GM12891 (cell line): ENCODE measurements around the gene RUFY3.

ENCODE experiments used
- DNase-seq: peaks from one replicate; pipeline ENCODE4 v3.0.0; 2011; ENCODE audit warnings: low spot score; ENCODE audit not compliant: insufficient read length
- FAIRE-seq: peaks from 2 replicates; lab custom pipeline; 2011; peaks lifted over from hg19 to GRCh38; lab: Jason Lieb, UNC
- PAX5 ChIP-seq: IDR thresholded peaks from 2 replicates; pipeline ENCODE4 v1.6.1; 2011; ENCODE audit warnings: low read length, moderate library complexity, mild to moderate bottlenecking; ENCODE audit not compliant: insufficient read depth, severe bottlenecking
- POLR2A ChIP-seq: IDR thresholded peaks from 2 replicates; pipeline ENCODE4 v1.6.1; 2011; ENCODE audit warnings: low read depth, low read length, control low read depth
- POLR2AphosphoS5 ChIP-seq: IDR thresholded peaks from 2 replicates; pipeline ENCODE4 v1.6.1; 2011; ENCODE audit warnings: low read depth, low read length, control low read depth
- POU2F2 ChIP-seq: IDR thresholded peaks from 2 replicates; pipeline ENCODE4 v1.6.1; 2011; ENCODE audit warnings: low read depth, mild to moderate bottlenecking, control low read depth, low read length, moderate library complexity
- SPI1 ChIP-seq: IDR thresholded peaks from 2 replicates; pipeline ENCODE4 v1.6.1; 2011; ENCODE audit warnings: low read depth, low read length, control low read depth
- TAF1 ChIP-seq: IDR thresholded peaks from 2 replicates; pipeline ENCODE4 v1.6.1; 2011; ENCODE audit warnings: low read depth, low read length, control low read depth

Gene RUFY3

GRCh38 chr4:70808151-70808550 is 86.4 kb downstream of the RUFY3 start:
- FAIRE-seq = no peak

GRCh38 chr4:70815370-70815769 is 93.6 kb downstream of the RUFY3 start:
- FAIRE-seq = no peak

More at GRCh38 chr4:70808151-70808550, 86.4 kb downstream of the RUFY3 start:
- TF ChIP-seq POLR2AphosphoS5 (no peak), PAX5 (no peak), TAF1 (no peak), POLR2A (no peak), POU2F2 (no peak), SPI1 (no peak)
- no peak for DNase-seq

GRCh38 chr4:70816894-70817293 is 95.1 kb downstream of the RUFY3 start:
- DNase-seq = no peak
- no peak for TF ChIP-seq POU2F2
- no peak for TF ChIP-seq POLR2A
- no peak for TF ChIP-seq SPI1
- TF ChIP-seq TAF1 = no peak
- TF ChIP-seq POLR2AphosphoS5 = no peak
- no peak for TF ChIP-seq PAX5
- no peak for FAIRE-seq

More at GRCh38 chr4:70815370-70815769, 93.6 kb downstream of the RUFY3 start:
- TF ChIP-seq SPI1 = no peak
- TF ChIP-seq POLR2AphosphoS5 = no peak
- TF ChIP-seq POLR2A = no peak
- no peak for TF ChIP-seq PAX5
- TF ChIP-seq POU2F2 = no peak
- TF ChIP-seq TAF1 = no peak
- no peak for DNase-seq

- no peak for DNase-seq
- TF ChIP-seq POLR2AphosphoS5 (no peak; the same call in 1 of the 2 replicates), POU2F2 (peak; percentile 98), TAF1 (no peak)
- FAIRE-seq = peak; percentile 86
These were observed 96.5 kb downstream of the RUFY3 start for GRCh38 chr4:70818173-70818855.

GRCh38 chr4:70818921-70819320 is 97.2 kb downstream of the RUFY3 start:
- FAIRE-seq (no peak), DNase-seq (no peak)
- no peak for TF ChIP-seq POLR2AphosphoS5
- no peak for TF ChIP-seq POLR2A
- no peak for TF ChIP-seq SPI1
- TF ChIP-seq PAX5 = no peak
- TF ChIP-seq TAF1 = no peak
- TF ChIP-seq POU2F2 = no peak

- no peak for FAIRE-seq
- no peak for DNase-seq
- TF ChIP-seq POLR2AphosphoS5 (no peak), PAX5 (no peak), SPI1 (no peak), POLR2A (no peak), TAF1 (no peak), POU2F2 (no peak)
These were observed 107.3 kb downstream of the RUFY3 start for GRCh38 chr4:70829015-70829414.

GRCh38 chr4:70829492-70829891 is 107.7 kb downstream of the RUFY3 start:
- DNase-seq = no peak
- FAIRE-seq = peak; percentile 13
- TF ChIP-seq POLR2AphosphoS5 = no peak
- no peak for TF ChIP-seq POLR2A
- no peak for TF ChIP-seq PAX5
- no peak for TF ChIP-seq SPI1
- no peak for TF ChIP-seq TAF1

GRCh38 chr4:70830054-70830453 is 108.3 kb downstream of the RUFY3 start:
- no peak for FAIRE-seq
- TF ChIP-seq POU2F2 (no peak), POLR2A (no peak), SPI1 (no peak), PAX5 (no peak), POLR2AphosphoS5 (no peak), TAF1 (no peak)
- no peak for DNase-seq

GRCh38 chr4:70831293-70831692 is 109.5 kb downstream of the RUFY3 start:
- FAIRE-seq (no peak), DNase-seq (no peak)
- no peak for TF ChIP-seq POLR2AphosphoS5
- TF ChIP-seq SPI1 = no peak
- TF ChIP-seq PAX5 = no peak
- no peak for TF ChIP-seq POLR2A
- TF ChIP-seq TAF1 = no peak
- no peak for TF ChIP-seq POU2F2

- DNase-seq = no peak
- no peak for FAIRE-seq
- TF ChIP-seq PAX5 (no peak), SPI1 (no peak), POLR2AphosphoS5 (no peak), TAF1 (no peak)
These were observed 111.9 kb downstream of the RUFY3 start for GRCh38 chr4:70833675-70834074.
